ENCODE measurements around the gene HLA-DMB. TPM values are rescaled to one million over a fixed set of nuclear protein-coding genes. Genes with fewer than 3 reads are reported as not detected.

Gene HLA-DMB
- total and polyA plus RNA-seq, 10 of the 15 experiments (the other 5 are each of a cell fraction or from before 2014, with no cell fraction given): 114 to 173 (median 150) TPM

DNA sequence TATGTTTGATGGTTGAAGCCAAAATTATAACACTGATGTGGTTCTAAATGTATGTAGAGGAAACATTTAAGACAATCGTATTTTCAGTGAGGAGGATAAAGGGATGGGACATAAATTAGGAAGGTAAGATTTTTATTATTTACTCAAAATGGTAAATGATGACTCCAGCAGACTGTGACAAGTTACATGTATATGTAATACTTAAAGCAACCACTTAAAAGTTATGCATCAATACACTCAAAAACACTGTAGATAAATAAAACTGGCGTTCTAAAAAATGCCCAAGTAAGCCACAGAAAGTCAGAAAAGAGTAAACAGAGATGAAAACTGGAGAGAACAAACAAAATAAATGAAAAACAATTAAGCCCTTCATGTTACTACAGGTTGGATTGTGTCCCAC is 18.7 kb downstream of the HLA-DMB start:
- Histone ChIP-seq H3K36me3 (ENCODE audit: control insufficient read depth in 2 of 2, insufficient read depth in 2 of 2, low read length in 1 of 2) (no peaks in the 10 kb centered on the region), H3K4me3 (no peak overlapping the region), H3K4me2 (ENCODE audit: control insufficient read depth, insufficient read depth) (no peak overlapping the region), H3K27me3 (replicated peaks in 1 of 2; ENCODE audit: control insufficient read depth in 2 of 2, insufficient read depth in 2 of 2, low read length in 1 of 2) (no peaks in the 10 kb centered on the region), H3K9me3 (replicated peaks; ENCODE audit: control insufficient read depth, insufficient read depth, low read length) (no peaks in the 10 kb centered on the region), H3K9ac (ENCODE audit: control insufficient read depth, insufficient read depth, low read length) (no peak overlapping the region), H2AFZ (ENCODE audit: control insufficient read depth, low read depth, low read length) (peak overlapping the region; percentile 1; the same call in 1 of the 2 replicates), H3K79me2 (ENCODE audit: control insufficient read depth, insufficient read depth, low read length) (no peaks in the 10 kb centered on the region), H3K4me1 (ENCODE audit: control insufficient read depth, insufficient read depth, low read length) (peaks cover 14% of the 10 kb centered on the region), H4K20me1 (ENCODE audit: control insufficient read depth, insufficient read depth) (no peaks in the 10 kb centered on the region), H3K27ac (ENCODE audit: control insufficient read depth, insufficient read depth) (no peak overlapping the region)
- ChIA-PET POLR2A (interaction anchor here (0.6 to 1.2 kb wide), 2 partner anchors 10 to 83 kb away, joined by 3 to 4 read pairs; no protein-coding TSS in a partner anchor), RAD21 (ENCODE audit: unreplicated experiment) (no interaction called here), CTCF (interaction anchor here (0.9 to 6.7 kb wide), 4 partner anchors 11 to 37 kb away, joined by 3 to 51 read pairs (median 6); partner anchors contain the start of gene HLA-DMA), SMC1A (ENCODE audit: uncharacterized antibody, unreplicated experiment) (interaction anchor here (0.9 to 2.0 kb wide), 5 partner anchors 8 to 60 kb away, joined by 3 to 11 read pairs (median 4); no protein-coding TSS in a partner anchor)
- no TSS peak for BruUV-seq (replicated peaks)
- in situ Hi-C loops (cut with MboI) (no loop called here), intact Hi-C loops (cut with micrococcal nuclease; ENCODE audit: unreplicated experiment) (no loop called here)
- peak; percentile 81 for FAIRE-seq
- 13% methylated on average over 2 of the region's 2 CpGs for WGBS (ENCODE audit: insufficient coverage, insufficient replicate concordance, low lambda C conversion rate, missing lambda C conversion rate)
- no peak for DNase-seq (ENCODE audit: low read depth, low spot score)
- ATAC-seq: peak; percentile 62
- TF ChIP-seq FOXK2 (IDR thresholded peaks at IDR 0.05) (no peak), ZNF217 (IDR thresholded peaks at IDR 0.05) (no peak), SREBF1 (IDR thresholded peaks at IDR 0.05; ENCODE audit: low read length) (no peak), STAT3 (IDR thresholded peaks at IDR 0.05; ENCODE audit: low read depth, low read length) (no peak), BACH1 (IDR thresholded peaks at IDR 0.05; ENCODE audit: borderline replicate concordance) (no peak), HCFC1 (IDR thresholded peaks at IDR 0.05; ENCODE audit: low read length) (no peak), ZNF622 (IDR thresholded peaks at IDR 0.05) (no peak), SUZ12 (IDR thresholded peaks at IDR 0.05; ENCODE audit: unreplicated experiment) (no peak), SUPT20H (IDR thresholded peaks at IDR 0.05; ENCODE audit: borderline replicate concordance, control insufficient read depth, low read depth, low read length) (no peak), TARDBP (IDR thresholded peaks at IDR 0.05; ENCODE audit: borderline replicate concordance) (no peak), IRF4 (IDR thresholded peaks at IDR 0.05; ENCODE audit: low read depth, low read length) (no peak), NBN (IDR thresholded peaks at IDR 0.05) (no peak), SP1 (IDR thresholded peaks at IDR 0.05; ENCODE audit: low read depth, low read length) (no peak), PML (IDR thresholded peaks at IDR 0.05; ENCODE audit: low read length) (no peak)
- TF ChIP-seq, protein P1, sequence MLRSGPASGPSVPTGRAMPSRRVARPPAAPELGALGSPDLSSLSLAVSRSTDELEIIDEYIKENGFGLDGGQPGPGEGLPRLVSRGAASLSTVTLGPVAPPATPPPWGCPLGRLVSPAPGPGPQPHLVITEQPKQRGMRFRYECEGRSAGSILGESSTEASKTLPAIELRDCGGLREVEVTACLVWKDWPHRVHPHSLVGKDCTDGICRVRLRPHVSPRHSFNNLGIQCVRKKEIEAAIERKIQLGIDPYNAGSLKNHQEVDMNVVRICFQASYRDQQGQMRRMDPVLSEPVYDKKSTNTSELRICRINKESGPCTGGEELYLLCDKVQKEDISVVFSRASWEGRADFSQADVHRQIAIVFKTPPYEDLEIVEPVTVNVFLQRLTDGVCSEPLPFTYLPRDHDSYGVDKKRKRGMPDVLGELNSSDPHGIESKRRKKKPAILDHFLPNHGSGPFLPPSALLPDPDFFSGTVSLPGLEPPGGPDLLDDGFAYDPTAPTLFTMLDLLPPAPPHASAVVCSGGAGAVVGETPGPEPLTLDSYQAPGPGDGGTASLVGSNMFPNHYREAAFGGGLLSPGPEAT (IDR thresholded peaks at IDR 0.05; ENCODE audit: low read depth): no peak
- TF ChIP-seq, protein P2, sequence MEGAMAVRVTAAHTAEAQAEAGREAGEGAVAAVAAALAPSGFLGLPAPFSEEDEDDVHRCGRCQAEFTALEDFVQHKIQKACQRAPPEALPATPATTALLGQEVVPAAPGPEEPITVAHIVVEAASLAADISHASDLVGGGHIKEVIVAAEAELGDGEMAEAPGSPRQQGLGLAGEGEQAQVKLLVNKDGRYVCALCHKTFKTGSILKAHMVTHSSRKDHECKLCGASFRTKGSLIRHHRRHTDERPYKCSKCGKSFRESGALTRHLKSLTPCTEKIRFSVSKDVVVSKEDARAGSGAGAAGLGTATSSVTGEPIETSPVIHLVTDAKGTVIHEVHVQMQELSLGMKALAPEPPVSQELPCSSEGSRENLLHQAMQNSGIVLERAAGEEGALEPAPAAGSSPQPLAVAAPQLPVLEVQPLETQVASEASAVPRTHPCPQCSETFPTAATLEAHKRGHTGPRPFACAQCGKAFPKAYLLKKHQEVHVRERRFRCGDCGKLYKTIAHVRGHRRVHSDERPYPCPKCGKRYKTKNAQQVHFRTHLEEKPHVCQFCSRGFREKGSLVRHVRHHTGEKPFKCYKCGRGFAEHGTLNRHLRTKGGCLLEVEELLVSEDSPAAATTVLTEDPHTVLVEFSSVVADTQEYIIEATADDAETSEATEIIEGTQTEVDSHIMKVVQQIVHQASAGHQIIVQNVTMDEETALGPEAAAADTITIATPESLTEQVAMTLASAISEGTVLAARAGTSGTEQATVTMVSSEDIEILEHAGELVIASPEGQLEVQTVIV (IDR thresholded peaks at IDR 0.05; ENCODE audit: borderline replicate concordance, partially characterized antibody): no peak
- TF ChIP-seq, protein P3, sequence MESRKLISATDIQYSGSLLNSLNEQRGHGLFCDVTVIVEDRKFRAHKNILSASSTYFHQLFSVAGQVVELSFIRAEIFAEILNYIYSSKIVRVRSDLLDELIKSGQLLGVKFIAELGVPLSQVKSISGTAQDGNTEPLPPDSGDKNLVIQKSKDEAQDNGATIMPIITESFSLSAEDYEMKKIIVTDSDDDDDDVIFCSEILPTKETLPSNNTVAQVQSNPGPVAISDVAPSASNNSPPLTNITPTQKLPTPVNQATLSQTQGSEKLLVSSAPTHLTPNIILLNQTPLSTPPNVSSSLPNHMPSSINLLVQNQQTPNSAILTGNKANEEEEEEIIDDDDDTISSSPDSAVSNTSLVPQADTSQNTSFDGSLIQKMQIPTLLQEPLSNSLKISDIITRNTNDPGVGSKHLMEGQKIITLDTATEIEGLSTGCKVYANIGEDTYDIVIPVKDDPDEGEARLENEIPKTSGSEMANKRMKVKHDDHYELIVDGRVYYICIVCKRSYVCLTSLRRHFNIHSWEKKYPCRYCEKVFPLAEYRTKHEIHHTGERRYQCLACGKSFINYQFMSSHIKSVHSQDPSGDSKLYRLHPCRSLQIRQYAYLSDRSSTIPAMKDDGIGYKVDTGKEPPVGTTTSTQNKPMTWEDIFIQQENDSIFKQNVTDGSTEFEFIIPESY (IDR thresholded peaks at IDR 0.05): no peak
- TF ChIP-seq, protein P4, sequence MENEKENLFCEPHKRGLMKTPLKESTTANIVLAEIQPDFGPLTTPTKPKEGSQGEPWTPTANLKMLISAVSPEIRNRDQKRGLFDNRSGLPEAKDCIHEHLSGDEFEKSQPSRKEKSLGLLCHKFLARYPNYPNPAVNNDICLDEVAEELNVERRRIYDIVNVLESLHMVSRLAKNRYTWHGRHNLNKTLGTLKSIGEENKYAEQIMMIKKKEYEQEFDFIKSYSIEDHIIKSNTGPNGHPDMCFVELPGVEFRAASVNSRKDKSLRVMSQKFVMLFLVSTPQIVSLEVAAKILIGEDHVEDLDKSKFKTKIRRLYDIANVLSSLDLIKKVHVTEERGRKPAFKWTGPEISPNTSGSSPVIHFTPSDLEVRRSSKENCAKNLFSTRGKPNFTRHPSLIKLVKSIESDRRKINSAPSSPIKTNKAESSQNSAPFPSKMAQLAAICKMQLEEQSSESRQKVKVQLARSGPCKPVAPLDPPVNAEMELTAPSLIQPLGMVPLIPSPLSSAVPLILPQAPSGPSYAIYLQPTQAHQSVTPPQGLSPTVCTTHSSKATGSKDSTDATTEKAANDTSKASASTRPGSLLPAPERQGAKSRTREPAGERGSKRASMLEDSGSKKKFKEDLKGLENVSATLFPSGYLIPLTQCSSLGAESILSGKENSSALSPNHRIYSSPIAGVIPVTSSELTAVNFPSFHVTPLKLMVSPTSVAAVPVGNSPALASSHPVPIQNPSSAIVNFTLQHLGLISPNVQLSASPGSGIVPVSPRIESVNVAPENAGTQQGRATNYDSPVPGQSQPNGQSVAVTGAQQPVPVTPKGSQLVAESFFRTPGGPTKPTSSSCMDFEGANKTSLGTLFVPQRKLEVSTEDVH (IDR thresholded peaks at IDR 0.05; ENCODE audit: low read depth, partially characterized antibody): no peak

Data from GM12878 (cell line).